Endothelial cell of umbilical vein (primary cell): Measurements from ENCODE around the gene ALK.

Source experiments
- EZH2 ChIP-seq: IDR thresholded peaks from 2 replicates; pipeline ENCODE4 v1.6.1; 2012; ENCODE audit warnings: borderline replicate concordance, low read depth, mild to moderate bottlenecking, moderate library complexity, low read length, inconsistent platforms; ENCODE audit not compliant: severe bottlenecking
- FOS ChIP-seq: IDR thresholded peaks from 2 replicates; pipeline ENCODE4 v1.6.1; 2011; ENCODE audit warnings: mild to moderate bottlenecking, low read length, moderate library complexity, borderline replicate concordance; ENCODE audit not compliant: insufficient read depth
- JUN ChIP-seq: IDR thresholded peaks from 2 replicates; pipeline ENCODE4 v1.6.1; 2011; ENCODE audit warnings: borderline replicate concordance, low read depth; ENCODE audit not compliant: insufficient read length, insufficient read depth
- POLR2A ChIP-seq: IDR thresholded peaks from 2 replicates; pipeline ENCODE4 v1.6.1; 2012; ENCODE audit warnings: low read depth, mild to moderate bottlenecking, control low read depth, low read length
- POLR2AphosphoS5 ChIP-seq: IDR thresholded peaks from 2 replicates; pipeline ENCODE4 v1.6.1; 2012; ENCODE audit warnings: low read depth, mild to moderate bottlenecking, control low read depth, low read length, moderate library complexity; ENCODE audit not compliant: insufficient read depth
- TF ChIP-seq, protein P1 (sequence below), 2 donors: IDR thresholded peaks; 1 replicate in 1 of 2; 2 replicates in 1 of 2; pipeline ENCODE4 v1.5.1; 2011; ENCODE audit warnings: low read length in 2 of 2, mild to moderate bottlenecking in 2 of 2, moderate library complexity in 2 of 2, control low read depth in 1 of 2, inconsistent platforms in 1 of 2, low read depth in 1 of 2; ENCODE audit not compliant: insufficient read depth in 1 of 2; ENCODE audit errors: extremely low read depth in 1 of 2

DNA sequence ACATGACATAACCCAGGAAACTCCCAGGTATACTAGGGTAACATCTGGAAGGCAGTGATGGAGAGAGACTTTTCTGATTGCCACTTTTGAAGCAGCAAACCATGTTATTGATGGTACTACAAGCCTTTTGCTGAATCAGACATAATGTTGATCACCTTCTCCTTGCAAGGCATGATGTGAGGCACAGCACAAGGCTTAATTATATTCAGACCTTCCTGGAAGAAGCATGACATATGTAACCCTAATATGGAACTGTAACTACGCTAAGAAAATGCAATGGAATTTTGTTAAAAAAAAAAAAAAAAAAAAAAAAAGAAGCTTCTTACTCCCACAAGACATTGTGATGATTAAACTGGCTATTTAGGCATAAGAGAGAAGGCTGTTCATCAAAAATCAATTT is 145.4 kb downstream of the ALK start:
- TF ChIP-seq, protein P1, sequence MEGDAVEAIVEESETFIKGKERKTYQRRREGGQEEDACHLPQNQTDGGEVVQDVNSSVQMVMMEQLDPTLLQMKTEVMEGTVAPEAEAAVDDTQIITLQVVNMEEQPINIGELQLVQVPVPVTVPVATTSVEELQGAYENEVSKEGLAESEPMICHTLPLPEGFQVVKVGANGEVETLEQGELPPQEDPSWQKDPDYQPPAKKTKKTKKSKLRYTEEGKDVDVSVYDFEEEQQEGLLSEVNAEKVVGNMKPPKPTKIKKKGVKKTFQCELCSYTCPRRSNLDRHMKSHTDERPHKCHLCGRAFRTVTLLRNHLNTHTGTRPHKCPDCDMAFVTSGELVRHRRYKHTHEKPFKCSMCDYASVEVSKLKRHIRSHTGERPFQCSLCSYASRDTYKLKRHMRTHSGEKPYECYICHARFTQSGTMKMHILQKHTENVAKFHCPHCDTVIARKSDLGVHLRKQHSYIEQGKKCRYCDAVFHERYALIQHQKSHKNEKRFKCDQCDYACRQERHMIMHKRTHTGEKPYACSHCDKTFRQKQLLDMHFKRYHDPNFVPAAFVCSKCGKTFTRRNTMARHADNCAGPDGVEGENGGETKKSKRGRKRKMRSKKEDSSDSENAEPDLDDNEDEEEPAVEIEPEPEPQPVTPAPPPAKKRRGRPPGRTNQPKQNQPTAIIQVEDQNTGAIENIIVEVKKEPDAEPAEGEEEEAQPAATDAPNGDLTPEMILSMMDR (IDR thresholded peaks at IDR 0.05; ENCODE audit: extremely low read depth in 1 of 2, insufficient read depth in 1 of 2, low read depth in 1 of 2, low read length in 2 of 2) = no peak
- TF ChIP-seq JUN (no peak), EZH2 (no peak), POLR2AphosphoS5 (no peak), POLR2A (no peak), FOS (no peak)
